Activated CD4-positive, alpha-beta T cell treated with anti-CD3 and anti-CD28 coated beads for 48 hours (primary cell): ENCODE results near the gene TRIM26.
"Not testable (repeated sequence)": the region's sequence is repeated elsewhere in the genome, so short reads cannot be mapped to it uniquely, and the experiment has no call there.

Experiments
- DNase-seq: peaks from one replicate; pipeline ENCODE4 v3.0.0-alpha.2; 2020

TRIM26 gene

DNA sequence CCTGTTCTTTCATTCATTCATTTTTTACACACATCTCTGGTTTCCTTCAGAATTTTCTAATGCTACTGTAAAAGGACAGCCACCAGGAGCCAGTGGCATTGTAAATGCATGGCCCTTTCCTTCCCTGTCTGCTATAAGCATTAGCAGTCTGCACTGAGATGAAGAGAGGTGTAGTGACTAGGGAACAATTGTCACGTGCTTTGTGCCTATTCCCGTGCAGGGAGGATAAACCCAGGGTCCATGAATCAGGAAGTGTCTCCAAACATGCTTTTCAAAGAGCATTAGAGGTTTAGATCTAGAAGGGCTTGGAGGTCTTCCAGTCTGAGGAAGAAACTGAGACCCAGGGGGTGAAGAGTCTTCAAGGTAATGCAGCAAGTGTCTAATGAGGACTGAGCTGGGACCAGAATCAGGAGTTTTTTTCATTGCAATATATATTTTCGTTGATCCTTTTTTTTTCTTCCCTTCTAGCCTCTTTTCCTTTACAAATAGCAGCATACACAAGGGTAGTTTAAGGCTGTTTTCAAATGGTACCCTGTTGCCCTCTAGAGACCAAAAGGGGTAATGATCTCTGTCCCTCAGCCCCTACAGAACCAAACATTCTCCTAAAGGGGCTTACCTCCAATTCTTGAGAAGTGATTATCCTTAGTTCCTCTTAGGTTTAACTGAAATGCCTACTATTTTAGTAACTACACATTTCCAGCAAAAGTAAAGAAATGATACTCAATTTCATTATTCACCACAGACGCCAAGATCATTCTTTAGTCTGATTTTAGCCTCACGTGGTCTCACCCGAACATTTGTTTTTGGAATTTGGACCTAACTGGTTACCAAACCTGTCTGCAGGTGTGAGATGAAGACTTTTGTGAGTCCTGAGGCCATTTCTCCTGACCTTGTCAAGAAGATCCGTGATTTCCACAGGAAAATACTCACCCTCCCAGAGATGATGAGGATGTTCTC lies 43.3 kb downstream of the TRIM26 start:
- no peak for DNase-seq

DNA sequence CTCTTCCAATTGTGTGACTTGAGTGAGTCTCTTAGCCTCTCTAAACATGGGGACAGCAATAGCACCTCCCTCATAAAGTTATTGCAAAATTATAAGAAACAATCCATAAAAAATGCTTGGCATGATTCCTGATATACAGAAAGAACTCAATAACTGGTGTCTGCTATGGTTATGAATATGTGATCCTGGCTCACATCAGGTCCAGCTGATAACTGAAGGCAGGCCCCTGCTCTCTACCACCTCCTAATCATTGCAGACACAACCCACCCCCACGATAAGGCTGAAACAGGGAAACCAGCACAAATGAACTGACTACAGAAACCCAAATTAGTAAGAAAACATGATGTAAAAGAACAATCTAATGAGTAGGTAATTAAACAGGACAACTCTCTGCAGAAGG lies 44.5 kb downstream of the TRIM26 start:
- DNase-seq, result no peak

DNA sequence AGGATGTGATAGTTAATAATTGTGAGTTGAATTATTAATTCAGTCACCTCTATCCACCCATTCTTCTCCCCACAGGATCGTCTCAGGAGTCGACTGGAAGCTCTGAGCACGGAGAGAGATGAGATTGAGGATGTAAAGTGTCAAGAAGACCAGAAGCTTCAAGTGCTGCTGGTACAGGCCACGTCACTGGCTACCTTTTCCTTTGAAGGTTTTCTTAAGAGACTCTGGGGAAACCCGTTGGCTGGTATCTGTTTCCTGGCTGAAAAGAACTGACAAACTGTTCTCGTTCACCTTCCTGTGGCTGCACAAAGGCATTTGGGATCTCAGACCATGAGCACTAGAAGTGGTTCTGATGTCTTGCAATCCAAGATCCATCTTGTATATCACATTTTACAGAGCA lies 46.1 kb downstream of the TRIM26 start:
- DNase-seq, result peak; percentile 35

DNA sequence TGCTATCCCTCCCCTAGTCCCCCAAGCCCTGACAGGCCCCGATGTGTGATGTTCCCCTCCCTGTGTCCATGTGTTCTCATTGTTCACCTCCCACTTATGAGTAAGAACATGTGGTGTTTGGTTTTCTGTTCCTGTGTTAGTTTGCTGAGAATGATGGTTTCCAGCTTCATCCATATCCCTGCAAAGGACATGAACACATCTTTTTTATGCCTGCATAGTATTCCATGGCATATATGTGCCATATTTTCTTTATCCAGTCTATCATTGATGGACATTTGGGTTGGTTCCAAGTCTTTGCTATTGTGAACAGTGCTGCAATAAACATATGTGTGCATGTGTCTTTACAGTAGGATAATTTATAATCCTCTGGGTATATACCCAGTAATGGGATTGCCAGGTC lies 48.0 kb downstream of the TRIM26 start:
- DNase-seq, result not testable (repeated sequence)

DNA sequence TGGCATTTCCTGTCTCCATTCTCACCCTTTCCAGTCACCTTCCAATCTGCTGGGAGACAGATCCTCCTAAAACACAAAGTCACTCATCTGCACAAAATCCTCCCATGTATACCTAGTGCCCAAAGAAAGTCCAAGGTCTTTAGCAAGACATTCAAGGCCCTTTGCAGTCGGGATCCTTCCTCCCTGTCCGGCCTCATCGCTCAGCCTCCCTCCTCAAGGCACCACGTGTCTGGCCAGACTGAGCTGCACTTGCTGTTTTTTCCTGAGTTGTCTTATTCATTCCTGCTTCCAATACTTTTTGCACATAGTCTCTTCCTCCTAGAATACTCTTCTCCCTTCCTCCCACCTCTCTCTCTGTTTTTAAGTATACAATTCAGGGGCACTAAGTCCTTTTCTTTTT lies 48.5 kb downstream of the TRIM26 start:
- no peak for DNase-seq

DNA sequence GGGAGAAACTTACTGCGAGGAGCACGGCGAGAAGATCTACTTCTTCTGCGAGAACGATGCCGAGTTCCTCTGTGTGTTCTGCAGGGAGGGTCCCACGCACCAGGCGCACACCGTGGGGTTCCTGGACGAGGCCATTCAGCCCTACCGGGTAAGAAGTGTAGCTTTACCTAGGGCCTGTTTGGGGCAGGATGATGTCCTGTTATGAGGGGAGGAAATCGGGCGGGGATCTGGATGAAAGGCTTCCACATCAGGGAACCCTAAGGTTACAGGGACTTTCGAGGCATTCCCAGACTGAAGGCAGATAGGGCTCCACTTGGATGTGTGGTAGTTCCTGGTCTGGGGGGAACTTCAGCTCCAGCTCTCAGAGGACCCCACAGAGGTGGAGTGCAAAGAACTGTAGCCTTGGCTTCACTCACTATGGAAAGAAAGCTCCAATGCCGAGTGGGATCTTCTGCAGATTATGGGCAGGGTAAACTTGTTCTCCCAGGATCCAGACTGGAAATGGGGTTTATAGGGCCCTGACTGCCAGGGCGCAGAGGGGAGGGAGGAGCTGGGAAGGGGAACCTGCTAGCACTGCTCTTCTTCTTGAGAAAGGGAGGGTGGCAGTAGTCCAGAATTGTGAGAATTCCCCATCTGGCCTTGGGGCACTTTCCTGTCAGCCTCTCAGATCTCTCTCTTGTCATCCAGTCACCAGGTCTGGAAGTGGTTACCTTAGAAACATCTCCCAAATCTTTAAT lies 49.1 kb downstream of the TRIM26 start:
- DNase-seq, result no peak

DNA sequence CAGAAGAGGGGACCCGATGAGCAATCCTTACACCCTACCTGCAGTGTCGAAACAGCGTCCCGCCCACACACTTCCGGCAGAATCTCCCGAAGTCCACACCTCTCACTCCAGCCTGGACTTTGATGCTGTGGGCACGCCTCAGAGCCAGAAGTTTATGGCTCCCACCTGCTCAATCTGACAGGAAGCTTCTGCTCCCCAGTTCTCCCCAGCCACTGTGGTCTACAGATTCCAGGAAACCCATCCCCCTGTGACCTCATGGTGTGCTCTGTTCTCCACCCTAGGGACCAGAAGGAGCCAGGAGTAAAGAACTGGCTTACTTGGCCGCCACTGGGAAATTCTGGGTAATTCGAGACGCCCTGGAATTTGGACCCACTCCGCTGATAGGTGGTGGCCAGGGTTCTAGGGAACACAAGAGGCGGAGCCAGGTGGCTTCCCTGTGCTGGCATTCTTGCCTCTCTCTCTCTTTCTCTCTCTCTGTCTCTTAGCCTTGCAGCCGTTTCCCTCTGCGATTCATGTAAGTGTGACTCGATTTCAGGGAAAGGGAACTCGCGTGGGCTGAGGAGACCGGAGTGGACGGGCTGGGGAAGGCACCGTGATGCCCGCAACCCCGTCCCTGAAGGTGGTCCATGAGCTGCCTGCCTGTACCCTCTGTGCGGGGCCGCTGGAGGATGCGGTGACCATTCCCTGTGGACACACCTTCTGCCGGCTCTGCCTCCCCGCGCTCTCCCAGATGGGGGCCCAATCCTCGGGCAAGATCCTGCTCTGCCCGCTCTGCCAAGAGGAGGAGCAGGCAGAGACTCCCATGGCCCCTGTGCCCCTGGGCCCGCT lies 49.9 kb downstream of the TRIM26 start, which contains the start of gene TRIM15:
Gene TRIM15 (plus strand): TSS at position 457 of the 828 bp plus-strand sequence. CDS start 139 bp downstream, at position 596.
- DNase-seq, result peak; percentile 77

DNA sequence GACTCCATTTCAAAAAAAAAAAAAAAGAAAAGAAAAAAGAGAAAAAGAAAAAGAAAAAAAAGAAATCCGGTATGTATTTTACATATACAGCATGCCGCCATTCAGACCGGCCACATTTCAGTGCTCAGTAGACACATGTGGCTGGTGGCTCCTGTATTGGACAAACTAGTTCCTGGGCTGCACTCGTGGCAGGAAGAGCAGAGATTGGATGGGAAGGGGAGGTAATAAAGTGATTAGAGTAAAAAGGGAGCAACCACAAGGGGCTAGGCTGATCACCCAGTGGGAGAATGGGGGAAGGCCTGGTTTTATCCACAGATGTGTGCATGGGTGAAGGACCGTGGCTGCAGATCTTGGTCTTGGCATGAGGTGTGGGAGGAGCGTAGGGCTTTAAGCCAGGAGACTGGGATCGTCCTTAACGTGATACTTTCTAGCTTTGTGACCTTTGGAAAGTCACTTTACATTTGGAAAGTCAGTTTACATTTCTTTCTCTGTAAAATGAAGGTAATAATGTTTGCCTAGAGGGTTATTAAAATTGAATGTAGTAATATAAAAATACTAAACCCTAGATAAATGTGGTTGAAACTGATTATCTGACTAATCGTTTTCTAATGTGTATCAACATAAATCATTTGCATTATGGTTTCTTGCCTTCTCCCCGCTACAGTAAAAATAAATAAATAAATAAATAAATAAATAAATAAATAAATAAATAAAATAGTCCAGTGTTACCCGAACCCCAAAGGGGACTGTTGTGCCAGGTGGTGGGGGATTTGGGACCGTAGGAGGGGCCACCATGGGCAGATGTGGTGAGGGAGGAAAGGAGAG lies 50.7 kb downstream of the TRIM26 start:
- no peak for DNase-seq

DNA sequence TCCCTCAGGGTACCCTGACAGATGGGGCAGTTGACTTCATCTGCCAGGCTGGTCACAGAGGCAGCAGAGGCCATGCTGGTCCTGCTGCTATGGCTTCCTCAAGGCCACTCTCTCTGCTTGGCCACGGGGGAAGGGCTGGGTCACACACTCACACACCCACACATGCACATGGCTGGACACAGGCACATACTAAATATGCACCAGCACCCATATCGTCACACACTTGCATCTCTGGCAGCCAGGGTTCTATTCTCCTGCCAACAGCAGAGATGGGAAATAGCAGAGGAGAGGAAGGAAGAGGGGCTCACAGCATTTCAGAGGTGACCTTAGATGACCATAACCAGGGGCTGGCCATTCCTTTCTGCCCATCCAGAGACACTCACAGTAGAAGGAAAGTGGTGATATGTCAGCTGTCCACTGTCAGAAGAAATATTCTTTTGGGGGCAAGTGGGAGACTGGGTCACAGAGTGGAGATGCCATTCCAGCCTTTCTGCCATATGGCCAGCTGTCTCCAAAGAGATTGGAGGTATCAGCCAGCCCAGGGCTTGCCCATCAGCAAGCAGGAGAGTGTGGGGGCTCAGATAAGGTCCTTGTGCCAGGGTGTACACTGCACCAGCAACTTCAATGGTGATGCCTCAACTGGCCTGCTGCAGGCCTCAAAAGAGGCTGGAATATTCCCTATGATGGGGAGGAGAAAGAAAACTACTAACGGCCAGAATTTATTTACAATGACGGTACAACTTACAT lies 52.2 kb downstream of the TRIM26 start, which contains the start of gene TRIM10:
Gene TRIM10 (minus strand): TSS at position 427 of the 747 bp plus-strand sequence. CDS start 353 bp downstream, at position 74.
- DNase-seq, result no peak

DNA sequence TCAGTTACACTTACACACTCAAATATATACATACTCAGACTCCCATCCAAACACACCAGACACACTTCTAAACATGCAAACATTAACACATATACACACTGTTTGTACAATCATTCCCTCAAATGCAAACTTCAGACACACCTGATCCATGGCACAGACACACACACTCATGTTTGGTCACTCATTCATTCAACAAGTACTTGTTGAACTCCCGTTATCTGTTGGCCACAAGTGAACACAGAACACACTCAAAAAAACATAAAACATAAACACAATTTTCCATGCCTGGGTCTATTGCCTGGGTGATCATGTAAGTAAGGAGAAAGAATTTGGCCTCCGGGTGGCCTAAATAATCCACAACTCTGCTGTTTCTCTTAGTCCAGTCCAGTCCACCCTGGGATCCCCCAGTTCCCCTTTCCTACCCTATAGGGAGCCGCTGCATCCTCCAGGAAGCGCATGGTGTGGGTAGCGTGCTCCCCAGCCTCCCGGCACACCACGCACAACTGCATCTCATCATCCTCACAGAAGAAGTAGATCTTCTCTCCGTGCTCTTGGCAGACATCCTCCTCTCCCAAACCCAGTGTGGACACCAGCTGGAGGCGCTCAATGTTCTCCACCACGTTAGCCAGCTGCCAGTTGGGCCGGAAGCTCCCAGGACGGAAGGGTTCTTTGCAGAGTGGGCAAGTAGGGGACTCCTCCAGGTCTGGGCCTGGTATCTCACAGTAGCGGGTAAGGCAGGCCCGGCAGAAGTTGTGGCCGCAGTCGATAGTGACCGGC lies 53.0 kb downstream of the TRIM26 start:
- DNase-seq, result no peak

DNA sequence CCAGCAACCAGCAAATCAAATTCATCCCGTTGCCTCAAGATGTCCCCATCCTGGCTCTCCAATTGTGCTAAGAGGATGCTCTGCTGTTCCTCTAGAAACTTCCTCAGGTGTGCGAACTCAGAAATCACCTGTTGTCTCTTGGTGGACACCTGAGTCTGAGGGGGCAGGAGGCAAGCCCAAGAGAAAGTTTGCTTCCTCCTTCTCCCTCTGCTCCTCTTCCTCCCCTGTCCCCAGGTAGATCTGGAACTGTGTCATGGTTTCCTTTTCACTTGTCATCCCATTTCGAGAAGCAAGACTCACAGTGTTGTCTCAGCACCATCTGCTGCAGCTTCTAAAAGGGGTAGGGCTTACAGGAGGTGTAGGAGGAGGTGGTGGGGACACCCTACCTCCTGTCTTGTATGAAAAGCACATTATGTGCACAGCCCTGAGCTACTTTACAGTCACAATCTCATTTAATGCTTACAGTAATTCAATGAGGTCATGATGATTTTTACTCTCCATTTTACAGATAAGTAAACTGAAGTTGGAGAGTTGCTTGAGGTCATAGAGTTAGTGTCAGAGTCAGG lies 54.6 kb downstream of the TRIM26 start:
- peak; percentile 52 for DNase-seq

DNA sequence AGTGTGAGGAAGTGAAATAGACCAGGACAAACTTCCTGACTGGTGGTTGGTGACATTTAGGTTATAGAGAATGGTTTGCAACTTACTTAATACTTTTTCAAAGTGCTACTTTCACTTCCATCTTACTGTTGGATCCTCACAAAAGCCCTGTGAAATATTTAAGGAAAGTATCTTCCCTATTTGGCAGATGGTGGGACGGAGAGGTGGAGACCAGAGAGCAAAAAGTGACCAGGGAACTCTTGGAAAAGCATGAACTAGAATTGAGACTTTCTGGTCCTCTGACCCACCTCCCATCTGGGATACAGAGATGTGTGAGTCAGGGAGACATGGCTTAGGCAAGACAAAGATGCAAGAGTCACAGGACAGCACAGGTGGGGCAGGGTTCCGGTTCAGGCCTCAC lies 55.2 kb downstream of the TRIM26 start:
- DNase-seq, result no peak

DNA sequence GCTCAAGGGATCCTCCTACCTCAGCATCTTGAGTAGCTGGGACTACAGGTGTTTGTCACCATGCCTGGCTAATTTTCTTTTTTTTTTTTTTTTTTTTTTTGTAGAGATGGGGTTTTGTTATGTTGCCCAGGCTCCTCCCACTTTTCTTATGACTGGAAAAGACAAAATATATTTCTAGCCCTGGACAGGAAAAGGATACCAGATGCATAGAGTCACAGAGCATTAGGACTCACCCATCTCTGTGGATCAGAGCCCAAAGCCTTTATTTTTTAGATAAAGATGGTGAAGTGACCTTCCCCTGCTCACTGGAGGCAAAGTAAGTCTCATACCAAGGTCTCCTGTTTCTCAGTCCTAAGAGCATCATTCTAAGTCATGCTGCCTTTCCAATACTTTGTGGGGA lies 55.6 kb downstream of the TRIM26 start:
- DNase-seq, result no peak

DNA sequence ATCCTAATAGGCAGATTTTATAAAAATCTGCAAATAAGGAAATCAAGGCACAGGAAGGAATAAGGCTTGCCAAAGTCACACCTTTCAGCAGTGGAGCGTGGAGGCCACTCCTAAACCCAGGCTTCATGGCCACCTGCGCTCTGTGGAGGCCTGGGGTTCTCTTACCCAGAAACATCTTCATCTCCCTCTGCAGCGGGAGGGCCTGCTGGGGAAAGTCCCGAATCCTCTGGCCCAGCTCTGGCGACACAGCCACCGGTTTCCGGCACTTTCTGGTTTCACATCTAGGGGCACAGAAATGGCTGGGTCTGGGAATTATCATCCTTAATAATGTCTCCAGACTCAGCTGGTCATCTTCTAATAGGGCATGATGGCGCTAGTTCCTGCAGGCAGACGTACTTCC lies 56.4 kb downstream of the TRIM26 start:
- DNase-seq, result no peak

DNA sequence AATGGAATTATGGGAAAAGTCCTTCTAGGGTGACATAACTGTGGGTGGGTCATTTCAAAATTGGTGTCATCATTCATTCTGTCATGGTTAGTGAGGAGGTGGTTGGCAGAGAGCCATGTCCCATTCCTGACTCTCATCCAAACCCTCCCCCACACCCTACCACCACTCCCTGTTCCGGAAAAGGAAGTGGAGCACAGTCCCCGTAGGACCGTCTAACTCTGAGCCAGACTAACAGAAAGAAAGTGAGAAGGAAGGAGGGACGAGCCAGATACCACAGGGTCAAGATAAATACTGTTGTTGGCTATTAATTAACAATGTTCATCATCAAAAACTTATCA lies 57.0 kb downstream of the TRIM26 start:
- no peak for DNase-seq

DNA sequence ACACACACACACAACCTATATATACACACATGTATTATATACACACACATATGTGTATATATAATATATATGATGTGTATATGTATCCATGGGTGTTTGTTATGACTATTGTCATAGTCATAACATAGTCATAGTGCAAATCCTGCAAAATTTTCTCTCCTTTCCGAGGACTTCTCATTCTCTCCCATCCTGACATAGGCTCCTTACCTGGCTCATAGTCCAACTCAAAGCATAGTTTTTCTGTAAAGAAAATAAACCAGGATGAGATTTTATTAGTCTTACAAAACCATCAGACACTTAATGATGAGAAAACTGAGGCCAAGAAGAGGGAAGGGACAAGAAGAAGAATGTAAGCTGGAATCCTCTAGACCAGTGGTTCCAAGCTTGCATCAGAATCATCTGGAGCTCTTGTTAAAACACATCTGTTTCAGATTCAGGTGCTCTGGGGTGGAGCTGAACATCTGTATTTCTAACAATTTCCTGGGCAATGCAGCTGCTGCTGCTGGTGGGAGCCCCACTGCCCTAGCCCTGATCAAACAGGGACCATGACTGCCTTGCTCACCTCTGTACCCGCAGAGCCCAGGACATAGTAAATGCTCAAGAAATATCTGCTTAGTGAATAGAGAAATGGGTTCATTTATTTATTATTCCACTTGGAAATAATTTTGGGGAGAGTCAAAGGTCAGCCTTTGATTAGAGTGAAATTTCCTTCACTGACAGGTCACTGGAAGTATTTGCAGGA lies 57.5 kb downstream of the TRIM26 start:
- DNase-seq, result no peak

DNA sequence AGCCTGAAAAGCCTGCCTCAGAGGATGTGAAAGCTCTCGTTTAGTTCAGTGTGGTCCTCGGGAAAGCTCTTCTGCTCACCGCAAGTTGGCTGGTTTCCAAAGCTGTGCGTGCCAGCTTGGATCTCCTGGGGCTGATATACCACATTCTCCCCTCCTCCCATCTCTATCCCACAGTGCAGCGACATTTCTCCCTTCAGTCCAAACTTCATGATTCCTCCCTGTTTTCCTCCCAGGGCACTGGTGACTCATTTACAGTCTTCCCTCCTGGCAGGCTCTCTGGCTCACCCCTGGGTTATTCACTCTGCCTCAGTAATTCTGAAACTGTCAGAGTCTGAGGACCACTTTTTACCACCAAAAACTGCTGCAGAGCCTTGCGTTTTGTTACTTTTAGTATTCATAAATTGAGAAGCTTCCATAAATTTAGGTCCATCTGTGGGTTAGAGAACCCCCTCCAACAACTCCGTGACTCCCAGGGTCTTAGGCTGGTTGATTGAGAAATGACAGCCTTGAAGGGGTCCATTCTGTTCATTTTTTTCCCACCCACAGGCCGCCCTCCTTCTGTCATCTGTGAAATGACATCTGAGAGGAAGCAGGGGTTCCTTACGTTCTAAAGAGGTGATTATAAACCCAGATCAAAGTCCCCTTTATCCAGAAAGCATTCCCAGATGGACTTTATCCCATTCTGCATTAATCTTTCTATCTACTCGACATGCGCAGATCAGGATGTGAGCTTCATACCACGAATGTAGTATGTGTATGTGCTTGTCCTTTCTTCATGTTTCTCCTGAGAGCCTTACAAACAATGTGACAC lies 58.3 kb downstream of the TRIM26 start:
- DNase-seq, result no peak

DNA sequence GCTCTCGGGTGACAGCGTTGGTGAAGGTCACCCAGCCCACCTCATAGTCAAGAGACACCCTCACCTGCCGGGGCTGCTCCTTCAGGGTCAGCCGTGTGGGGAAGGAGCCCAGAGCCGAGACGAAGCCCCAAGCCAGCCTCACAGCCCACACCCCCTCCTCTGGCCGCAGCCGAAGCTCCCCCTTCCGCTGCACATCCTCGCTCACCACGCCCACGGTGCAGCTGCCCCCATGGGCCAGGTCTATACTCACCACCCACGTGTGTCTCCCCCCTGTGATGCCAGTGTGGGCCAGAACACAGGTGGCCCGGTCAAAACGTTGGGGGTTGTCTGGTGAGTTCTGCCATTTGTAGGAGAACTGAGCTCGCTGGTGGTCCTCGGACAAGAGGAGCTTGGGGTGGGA lies 59.1 kb downstream of the TRIM26 start:
- DNase-seq, result no peak
